ENCODE measurements around the gene ARAP2. TPM values are rescaled to one million over a fixed set of nuclear protein-coding genes. Genes with fewer than 3 reads are reported as not detected.

The ARAP2 gene
- total and polyA plus RNA-seq, 2 donors (not counting 3 experiments of a cell fraction or from before 2014, with no cell fraction given): not detected

GRCh38 chr4:36236159-36236558, 8.2 kb downstream of the ARAP2 start:
- no peaks in the 10 kb centered on the region for H3K9me3 ChIP-seq (replicated peaks; ENCODE audit: control insufficient read depth, insufficient read depth, low read length)
- ChIA-PET POLR2A (no interaction called here), CTCF (no interaction called here)
- no peak overlapping the region for H2AFZ ChIP-seq (ENCODE audit: low read depth, low read length)
- H3K36me3 ChIP-seq (ENCODE audit: control insufficient read depth in 2 of 2, extremely low read depth in 1 of 2, insufficient read depth in 2 of 2, low read length in 2 of 2): no peaks in the 10 kb centered on the region
- H3K79me2 ChIP-seq (ENCODE audit: control insufficient read depth, insufficient read depth, low read length): no peaks in the 10 kb centered on the region
- no peaks in the 10 kb centered on the region for H4K20me1 ChIP-seq (replicated peaks; ENCODE audit: control insufficient read depth, extremely low read depth, insufficient read depth, low read length)
- no peak overlapping the region for H3K27ac ChIP-seq (ENCODE audit: insufficient read depth, low read depth, low read length)
- TF ChIP-seq JUN (IDR thresholded peaks at IDR 0.05; ENCODE audit: borderline replicate concordance, insufficient read depth, insufficient read length, low read depth): no peak
- TF ChIP-seq FOS (IDR thresholded peaks at IDR 0.05; ENCODE audit: borderline replicate concordance, insufficient read depth, low read length): no peak
- TF ChIP-seq GATA2 (IDR thresholded peaks at IDR 0.05; ENCODE audit: insufficient read depth, insufficient read length, low read depth, low read length): no peak
- no peak for TF ChIP-seq POLR2A (IDR thresholded peaks at IDR 0.05; ENCODE audit: low read depth, low read length)
- TF ChIP-seq, protein P1, sequence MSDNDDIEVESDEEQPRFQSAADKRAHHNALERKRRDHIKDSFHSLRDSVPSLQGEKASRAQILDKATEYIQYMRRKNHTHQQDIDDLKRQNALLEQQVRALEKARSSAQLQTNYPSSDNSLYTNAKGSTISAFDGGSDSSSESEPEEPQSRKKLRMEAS (IDR thresholded peaks at IDR 0.05; ENCODE audit: insufficient read depth, insufficient read length): no peak
- no peak for TF ChIP-seq EZH2 (IDR thresholded peaks at IDR 0.05; ENCODE audit: borderline replicate concordance, low read depth, low read length, severe bottlenecking)
- no peak for TF ChIP-seq POLR2AphosphoS5 (IDR thresholded peaks at IDR 0.05; ENCODE audit: insufficient read depth, low read depth, low read length)
- no peak for TF ChIP-seq MYC (IDR thresholded peaks at IDR 0.05; ENCODE audit: low read depth, low read length)
- TF ChIP-seq, protein P2, sequence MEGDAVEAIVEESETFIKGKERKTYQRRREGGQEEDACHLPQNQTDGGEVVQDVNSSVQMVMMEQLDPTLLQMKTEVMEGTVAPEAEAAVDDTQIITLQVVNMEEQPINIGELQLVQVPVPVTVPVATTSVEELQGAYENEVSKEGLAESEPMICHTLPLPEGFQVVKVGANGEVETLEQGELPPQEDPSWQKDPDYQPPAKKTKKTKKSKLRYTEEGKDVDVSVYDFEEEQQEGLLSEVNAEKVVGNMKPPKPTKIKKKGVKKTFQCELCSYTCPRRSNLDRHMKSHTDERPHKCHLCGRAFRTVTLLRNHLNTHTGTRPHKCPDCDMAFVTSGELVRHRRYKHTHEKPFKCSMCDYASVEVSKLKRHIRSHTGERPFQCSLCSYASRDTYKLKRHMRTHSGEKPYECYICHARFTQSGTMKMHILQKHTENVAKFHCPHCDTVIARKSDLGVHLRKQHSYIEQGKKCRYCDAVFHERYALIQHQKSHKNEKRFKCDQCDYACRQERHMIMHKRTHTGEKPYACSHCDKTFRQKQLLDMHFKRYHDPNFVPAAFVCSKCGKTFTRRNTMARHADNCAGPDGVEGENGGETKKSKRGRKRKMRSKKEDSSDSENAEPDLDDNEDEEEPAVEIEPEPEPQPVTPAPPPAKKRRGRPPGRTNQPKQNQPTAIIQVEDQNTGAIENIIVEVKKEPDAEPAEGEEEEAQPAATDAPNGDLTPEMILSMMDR (IDR thresholded peaks at IDR 0.05; ENCODE audit: extremely low read depth in 1 of 2, insufficient read depth in 1 of 2, low read depth in 1 of 2, low read length in 2 of 2): no peak
- no peak for DNase-seq (ENCODE audit: low read depth, low spot score)
- H3K9ac ChIP-seq (replicated peaks; ENCODE audit: extremely low read depth, insufficient read depth, low read length): no peak overlapping the region
- dilution Hi-C loops (cut with MboI; ENCODE audit: extremely low pct_ligation_motif_present, low sequenced_read_pairs): no loop called here
- no peaks in the 10 kb centered on the region for H3K4me1 ChIP-seq (ENCODE audit: control insufficient read depth, extremely low read depth, insufficient read depth, low read length)
- H3K4me2 ChIP-seq (ENCODE audit: insufficient read depth, low read length): no peak overlapping the region
- no TSS peak for BruUV-seq (replicated peaks)
- H3K9me1 ChIP-seq (replicated peaks; ENCODE audit: control insufficient read depth, extremely low read depth, insufficient read depth, low read length): no peaks in the 10 kb centered on the region
- no peak for FAIRE-seq
- H3K27me3 ChIP-seq (ENCODE audit: control insufficient read depth in 2 of 2, insufficient read depth in 2 of 2, low read length in 2 of 2): no peaks in the 10 kb centered on the region
- H3K4me3 ChIP-seq (replicated peaks in 1 of 3; ENCODE audit: insufficient read depth in 1 of 3, low read depth in 1 of 3, low read length in 3 of 3): no peak overlapping the region
- intact Hi-C loops (cut with micrococcal nuclease): no loop called here

Data from endothelial cell of umbilical vein (primary cell).